HUES48 (cell line): Measurements from ENCODE around the gene RANBP10.

ENCODE experiments used
- H3K27ac ChIP-seq: one replicate; pipeline ENCODE4 v1.7.0; 2013; ENCODE audit warnings: low read depth, low read length, inconsistent platforms
- H3K27me3 ChIP-seq: 2 replicates; pipeline ENCODE4 v1.6.1; 2013; ENCODE audit warnings: mild to moderate bottlenecking, low read length; ENCODE audit not compliant: control insufficient read depth, insufficient read depth
- H3K36me3 ChIP-seq: 2 replicates; pipeline ENCODE4 v1.6.1; 2013; ENCODE audit warnings: low read length; ENCODE audit not compliant: control insufficient read depth, insufficient read depth
- H3K4me1 ChIP-seq: 2 replicates; pipeline ENCODE4 v1.6.1; 2013; ENCODE audit warnings: mild to moderate bottlenecking, low read length; ENCODE audit not compliant: control insufficient read depth, insufficient read depth
- H3K4me3 ChIP-seq: 2 replicates; pipeline ENCODE4 v1.5.1; 2013; ENCODE audit warnings: mild to moderate bottlenecking, low read depth, low read length
- H3K9ac ChIP-seq: 2 replicates; pipeline ENCODE4 v1.6.1; 2013; ENCODE audit warnings: mild to moderate bottlenecking, low read depth, low read length, moderate library complexity
- H3K9me3 ChIP-seq: 2 replicates; pipeline ENCODE4 v1.6.1; 2013; ENCODE audit warnings: low read length; ENCODE audit not compliant: control insufficient read depth, insufficient read depth

RANBP10 gene

GRCh38 chr16:67685388-67686112, 120.8 kb downstream of the RANBP10 start:
- no peak overlapping the region for H3K4me3 ChIP-seq
- no peaks in the 10 kb centered on the region for H3K9me3 ChIP-seq
- no peak overlapping the region for H3K27ac ChIP-seq
- H3K9ac ChIP-seq: no peak overlapping the region
- H3K36me3 ChIP-seq: peaks cover 38% of the 10 kb centered on the region
- H3K4me1 ChIP-seq: no peaks in the 10 kb centered on the region
- no peaks in the 10 kb centered on the region for H3K27me3 ChIP-seq

- Histone ChIP-seq H3K9ac (no peak overlapping the region), H3K9me3 (no peaks in the 10 kb centered on the region), H3K4me3 (no peak overlapping the region), H3K4me1 (no peaks in the 10 kb centered on the region), H3K36me3 (peaks cover 38% of the 10 kb centered on the region), H3K27ac (no peak overlapping the region), H3K27me3 (no peaks in the 10 kb centered on the region)
Observed at GRCh38 chr16:67683767-67684166, 122.6 kb downstream of the RANBP10 start.

GRCh38 chr16:67679935-67680897, 126.1 kb downstream of the RANBP10 start:
- Histone ChIP-seq H3K36me3 (peaks cover 33% of the 10 kb centered on the region), H3K9ac (no peak overlapping the region), H3K27me3 (no peaks in the 10 kb centered on the region), H3K4me3 (no peak overlapping the region), H3K9me3 (no peaks in the 10 kb centered on the region), H3K4me1 (no peaks in the 10 kb centered on the region), H3K27ac (no peak overlapping the region)

GRCh38 chr16:67678354-67679023, 127.9 kb downstream of the RANBP10 start:
- Histone ChIP-seq H3K27ac (no peak overlapping the region), H3K36me3 (peaks cover 21% of the 10 kb centered on the region), H3K9me3 (no peaks in the 10 kb centered on the region), H3K9ac (no peak overlapping the region), H3K27me3 (no peaks in the 10 kb centered on the region), H3K4me1 (no peaks in the 10 kb centered on the region), H3K4me3 (no peak overlapping the region)

DNA sequence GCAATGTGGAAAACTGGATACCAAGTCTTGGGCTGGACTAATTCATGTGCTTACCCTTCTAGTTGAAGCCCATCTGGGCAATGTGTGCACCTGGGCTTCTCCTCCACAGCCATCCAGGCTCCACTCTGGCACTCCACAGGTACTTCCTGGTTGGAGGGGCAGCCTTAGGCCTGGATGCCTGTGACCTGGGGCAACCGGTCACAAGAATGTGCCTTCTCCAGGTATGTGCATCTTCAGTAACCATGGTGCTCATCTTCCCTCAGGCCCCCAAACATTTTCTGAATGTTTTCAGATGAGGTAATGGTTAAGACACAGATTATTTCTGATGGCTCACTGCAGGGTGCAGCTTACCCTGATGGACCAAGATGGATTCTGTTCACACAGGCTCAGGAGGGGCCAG, 128.6 kb downstream of the RANBP10 start:
- Histone ChIP-seq H3K4me1 (no peaks in the 10 kb centered on the region), H3K27ac (no peak overlapping the region), H3K4me3 (no peak overlapping the region), H3K9me3 (no peaks in the 10 kb centered on the region), H3K36me3 (peaks cover 14% of the 10 kb centered on the region; the same call in 1 of the 2 replicates), H3K9ac (no peak overlapping the region), H3K27me3 (no peaks in the 10 kb centered on the region)

DNA sequence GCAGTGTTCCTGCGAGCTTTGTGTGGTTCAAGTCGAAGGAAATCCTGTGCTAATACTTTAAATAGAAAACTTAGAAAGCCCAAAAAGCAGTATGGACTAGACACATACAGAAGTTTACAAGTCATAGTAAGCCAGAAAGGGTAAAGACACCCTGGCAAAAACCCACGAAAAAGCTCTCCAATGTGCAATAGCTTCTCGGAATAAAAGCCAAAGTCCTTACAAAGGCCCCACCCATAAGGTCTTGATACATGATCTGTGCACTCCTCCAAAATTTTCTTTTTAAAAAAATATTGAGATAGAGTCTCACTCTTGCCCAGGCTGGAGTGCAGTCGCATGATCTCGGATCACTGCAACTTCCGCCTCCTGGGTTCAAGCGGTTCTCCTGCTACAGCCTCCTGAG, 129.4 kb downstream of the RANBP10 start:
- Histone ChIP-seq H3K4me3 (no peak overlapping the region), H3K27me3 (no peaks in the 10 kb centered on the region), H3K27ac (no peak overlapping the region), H3K36me3 (peaks cover 10% of the 10 kb centered on the region; the same call in 1 of the 2 replicates), H3K9ac (no peak overlapping the region), H3K9me3 (no peaks in the 10 kb centered on the region), H3K4me1 (no peaks in the 10 kb centered on the region)

DNA sequence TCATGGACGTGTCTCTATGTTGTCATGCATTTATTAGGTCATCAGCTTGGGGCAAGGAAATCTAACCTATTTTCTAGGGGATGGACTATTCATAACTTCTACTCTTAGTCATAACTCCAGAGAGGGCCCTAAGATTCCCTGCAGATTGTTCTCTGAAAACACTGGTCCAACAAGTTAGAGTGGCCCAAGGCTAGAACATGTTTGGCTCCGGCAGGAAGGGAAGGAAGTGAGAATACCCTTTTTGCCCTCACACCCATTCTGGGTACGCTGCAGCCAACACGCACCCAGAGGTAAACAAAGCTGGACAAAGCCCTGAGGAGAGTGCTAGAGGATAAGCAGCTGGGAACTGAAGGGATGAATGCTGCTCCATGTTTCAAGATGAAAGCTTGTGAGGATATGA, 129.8 kb downstream of the RANBP10 start:
- no peaks in the 10 kb centered on the region for H3K27me3 ChIP-seq
- no peak overlapping the region for H3K4me3 ChIP-seq
- H3K27ac ChIP-seq: no peak overlapping the region
- H3K4me1 ChIP-seq: no peaks in the 10 kb centered on the region
- H3K36me3 ChIP-seq: peaks cover 10% of the 10 kb centered on the region; the same call in 1 of the 2 replicates
- H3K9me3 ChIP-seq: no peaks in the 10 kb centered on the region
- no peak overlapping the region for H3K9ac ChIP-seq

GRCh38 chr16:67675999-67676398, 130.4 kb downstream of the RANBP10 start:
- H3K27me3 ChIP-seq: no peaks in the 10 kb centered on the region
- no peak overlapping the region for H3K27ac ChIP-seq
- H3K4me1 ChIP-seq: no peaks in the 10 kb centered on the region
- H3K9me3 ChIP-seq: no peaks in the 10 kb centered on the region
- no peak overlapping the region for H3K9ac ChIP-seq
- H3K36me3 ChIP-seq: peaks cover 7% of the 10 kb centered on the region; the same call in 1 of the 2 replicates
- no peak overlapping the region for H3K4me3 ChIP-seq

GRCh38 chr16:67675579-67675935, 130.8 kb downstream of the RANBP10 start:
- Histone ChIP-seq H3K9ac (no peak overlapping the region), H3K9me3 (no peaks in the 10 kb centered on the region), H3K27ac (no peak overlapping the region), H3K27me3 (no peaks in the 10 kb centered on the region), H3K4me3 (no peak overlapping the region), H3K36me3 (peaks cover 4% of the 10 kb centered on the region; the same call in 1 of the 2 replicates), H3K4me1 (no peaks in the 10 kb centered on the region)

DNA sequence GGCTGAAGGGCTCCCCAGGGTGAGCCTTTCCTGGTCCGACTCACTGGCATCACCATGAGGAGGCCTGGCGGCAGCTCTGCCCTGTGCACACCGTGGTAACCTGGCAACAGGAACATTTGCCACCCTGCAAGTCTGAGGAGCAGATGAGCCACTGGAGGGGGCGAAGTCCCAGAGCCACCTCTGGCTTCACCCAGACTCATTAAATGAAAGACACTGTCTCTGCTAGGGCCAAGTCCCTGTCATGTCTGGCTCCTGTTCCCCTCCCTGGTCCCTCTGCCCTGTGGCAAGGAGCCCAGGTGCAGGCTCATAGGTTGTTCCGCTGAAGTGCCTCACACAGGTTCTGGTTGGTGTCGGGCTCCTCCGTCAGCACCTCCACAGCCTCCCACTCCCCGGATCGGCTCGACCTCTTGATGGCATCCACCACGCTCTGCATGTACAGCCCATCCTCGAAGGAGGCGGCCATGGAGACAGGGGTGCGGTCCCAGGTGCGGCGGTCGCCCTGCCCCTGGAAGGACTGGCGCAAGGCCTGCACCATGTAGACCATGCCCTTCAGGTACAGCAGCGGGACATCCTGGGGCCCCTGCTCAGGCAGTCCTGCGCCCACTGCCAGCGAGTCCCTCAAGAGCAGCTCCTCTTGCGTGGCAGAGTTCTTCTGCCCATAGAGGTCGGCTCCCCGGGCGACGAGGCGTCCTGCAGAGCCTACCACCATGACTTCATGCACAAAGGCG, 131.3 kb downstream of the RANBP10 start:
- Histone ChIP-seq H3K27me3 (no peaks in the 10 kb centered on the region), H3K36me3 (peaks cover 4% of the 10 kb centered on the region; the same call in 1 of the 2 replicates), H3K27ac (no peak overlapping the region), H3K4me1 (no peaks in the 10 kb centered on the region), H3K4me3 (no peak overlapping the region), H3K9ac (no peak overlapping the region), H3K9me3 (no peaks in the 10 kb centered on the region)
